Tibial nerve (tissue), 4 donors: ENCODE data around the gene ANO1. TPM values are rescaled to one million over a fixed set of nuclear protein-coding genes. Genes with fewer than 3 reads are reported as not detected.

Experiments
- DNase-seq, 2 donors: peaks; one replicate each; pipeline ENCODE4 v3.0.0-alpha.2; 2019; ENCODE audit warnings: low spot score in 2 of 2
- H3K27ac ChIP-seq, 4 donors: fragments of 200-600 bp; sonication (generic) in 3 of 4; one replicate each; pipeline ENCODE4 v1.5.1; 2017 to 2019; ENCODE audit warnings: mild to moderate bottlenecking in 1 of 4
- H3K27me3 ChIP-seq, 2 donors: fragments of 200-600 bp; sonication (generic) in 1 of 2; one replicate each; pipeline versions ENCODE4 v1.5.1 to v1.6.0; 2017 to 2019
- H3K36me3 ChIP-seq, 3 donors: fragments of 200-600 bp; sonication (generic); one replicate each; pipeline ENCODE4 v1.5.1; 2018 to 2019
- H3K4me1 ChIP-seq, 4 donors: fragments of 200-600 bp; sonication (generic) in 3 of 4; one replicate each; pipeline ENCODE4 v1.5.1; 2017 to 2019
- H3K4me3 ChIP-seq, 4 donors: fragments of 200-600 bp; sonication (generic) in 3 of 4; one replicate each; pipeline ENCODE4 v1.5.1; 2017 to 2019; ENCODE audit warnings: mild to moderate bottlenecking in 1 of 4, moderate library complexity in 1 of 4
- H3K9me3 ChIP-seq, 4 donors: fragments of 200-600 bp; sonication (generic) in 3 of 4; one replicate each; pipeline ENCODE4 v1.5.1; 2017 to 2019
- CTCF ChIP-seq, 5 experiments: fragments of 200-600 bp in 3 of 5; fragments of 450-650 bp in 2 of 5; sonication (generic) in 3 of 5; IDR thresholded peaks; one replicate each; pipeline ENCODE4 v1.5.1; 2016 to 2019; ENCODE audit warnings: antibody characterized with exemption in 5 of 5, mild to moderate bottlenecking in 3 of 5, moderate library complexity in 2 of 5
- EP300 ChIP-seq, 2 donors: sonication (generic); formaldehyde crosslinking; IDR thresholded peaks; one replicate each; pipeline ENCODE4 v1.6.1; 2017; ENCODE audit warnings: antibody characterized with exemption in 2 of 2, mild to moderate bottlenecking in 1 of 2
- POLR2A ChIP-seq, 2 donors: fragments of 450-650 bp; IDR thresholded peaks; one replicate each; pipeline ENCODE4 v1.6.1; 2017; ENCODE audit warnings: antibody characterized with exemption in 2 of 2, mild to moderate bottlenecking in 2 of 2, moderate library complexity in 2 of 2
- WGBS, 2 donors: methylation state at CpG; one replicate each; pipeline ENCODE4 v1.1.5; 2018; 5-methylcytosine and 5-hydroxymethylcytosine counted together
- total RNA-seq, 4 donors: library from RNA; depleted of rRNA; stranded (reverse); fragments of >200 nt; gene quantifications; one replicate each; pipeline ENCODE4 v1.1.0, GENCODE V29; 2016

Gene ANO1
- total RNA-seq, 4 donors from 2014 or later = 1.7 to 6.3 (median 4.1) TPM

DNA sequence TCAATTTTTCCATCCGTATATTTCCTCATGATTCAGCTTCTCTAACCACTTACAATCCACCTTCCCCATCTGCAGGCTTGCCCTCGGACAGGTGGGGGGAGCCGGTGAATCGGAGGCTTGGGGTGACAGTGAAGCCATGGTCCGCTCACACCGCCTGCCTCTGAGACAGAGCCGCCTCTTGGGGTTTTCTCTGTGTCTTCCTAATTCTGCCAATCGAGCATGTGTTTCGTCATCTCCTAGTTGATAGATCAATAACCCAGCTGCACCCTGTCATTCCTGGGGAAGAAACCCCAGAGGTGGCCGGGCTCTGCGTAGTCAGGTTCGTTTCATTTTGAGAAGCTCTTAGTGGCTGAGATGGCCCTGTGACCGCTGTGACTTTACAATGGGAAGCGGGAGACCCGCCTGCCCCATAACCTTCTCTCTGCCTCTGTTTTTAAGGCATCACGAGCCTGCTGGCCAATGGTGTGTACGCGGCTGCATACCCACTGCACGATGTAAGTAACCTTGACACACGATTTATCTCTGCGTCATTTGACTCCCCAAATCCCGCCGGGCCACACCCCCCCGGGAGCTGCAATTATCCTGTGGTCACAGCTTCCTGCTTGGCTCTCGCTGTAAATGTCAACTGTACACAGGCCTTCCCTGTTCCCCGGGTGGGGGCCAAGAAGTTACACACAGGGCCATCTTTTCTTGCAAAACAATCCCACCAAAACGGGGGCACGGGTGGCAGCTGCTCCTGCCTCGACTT lies 33.3 kb downstream of the ANO1 start:
- TF ChIP-seq CTCF (IDR thresholded peaks at IDR 0.05) = no peak
- peak in 1 of 2 donors; percentile 30 for TF ChIP-seq EP300 (IDR thresholded peaks at IDR 0.05)
- TF ChIP-seq POLR2A (IDR thresholded peaks at IDR 0.05) = no peak
- peak overlapping the region in 2 of 4 donors; percentile 63 to 64 for H3K27ac ChIP-seq
- H3K4me3 ChIP-seq = no peak overlapping the region
- H3K27me3 ChIP-seq = no peaks in the 10 kb centered on the region
- no peaks in the 10 kb centered on the region for H3K36me3 ChIP-seq
- WGBS, 2 donors = 46 to 51% methylated on average over 28 to 29 of the region's 29 CpGs
- peaks cover 0 to 20% (median 0%) of the 10 kb centered on the region in 4 donors for H3K4me1 ChIP-seq
- no peak for DNase-seq
- no peaks in the 10 kb centered on the region for H3K9me3 ChIP-seq

DNA sequence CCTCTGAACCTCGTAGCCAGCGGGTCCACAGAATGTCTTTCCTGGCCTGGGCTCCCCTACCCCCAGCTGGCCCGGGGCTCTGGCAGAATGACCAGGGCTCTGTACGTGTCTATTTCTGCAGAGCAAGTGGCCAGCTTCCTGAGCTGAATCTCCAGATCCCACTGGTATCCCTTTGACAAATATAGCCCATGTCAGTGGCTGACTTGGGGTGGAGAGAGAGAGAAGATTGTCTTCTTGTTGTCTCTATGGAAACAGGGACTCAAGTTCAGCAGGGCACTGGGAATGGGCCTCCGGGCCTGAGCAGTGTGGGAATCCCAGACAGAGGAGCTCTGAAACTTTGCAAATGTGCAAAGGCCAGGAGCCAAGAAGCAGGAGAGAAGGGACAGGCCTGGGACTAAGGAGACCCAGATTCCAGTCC lies 33.9 kb downstream of the ANO1 start:
- 23 to 34% methylated on average over 4 to 5 of the region's 5 CpGs for WGBS, 2 donors
- H3K9me3 ChIP-seq = no peaks in the 10 kb centered on the region
- TF ChIP-seq EP300 (IDR thresholded peaks at IDR 0.05) (no peak), POLR2A (IDR thresholded peaks at IDR 0.05) (no peak), CTCF (IDR thresholded peaks at IDR 0.05) (no peak)
- H3K27me3 ChIP-seq = no peaks in the 10 kb centered on the region
- H3K4me1 ChIP-seq = peaks cover 0 to 20% (median 0%) of the 10 kb centered on the region in 4 donors
- H3K27ac ChIP-seq = peak overlapping the region in 1 of 4 donors; percentile 17
- no peak for DNase-seq
- no peaks in the 10 kb centered on the region for H3K36me3 ChIP-seq
- no peak overlapping the region for H3K4me3 ChIP-seq

DNA sequence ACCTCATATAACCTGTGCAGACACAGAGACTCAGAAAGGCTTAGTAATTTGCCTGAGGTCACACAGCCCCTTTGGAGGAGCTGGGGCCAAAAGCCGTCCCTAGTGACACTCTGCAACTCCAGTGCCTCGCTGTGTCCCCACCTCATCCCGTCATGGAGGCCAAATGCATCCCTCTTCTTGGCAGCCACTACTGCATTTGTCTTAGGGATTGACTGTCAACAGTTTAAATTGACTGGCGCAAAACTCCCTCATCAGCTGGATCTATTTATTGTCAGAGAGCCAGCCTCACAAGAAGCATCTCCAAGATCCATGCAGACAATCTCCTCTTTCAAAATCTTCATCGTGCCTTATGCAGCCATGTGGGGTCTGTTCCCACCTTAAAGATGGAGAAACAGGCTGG lies 35.7 kb downstream of the ANO1 start:
- TF ChIP-seq POLR2A (IDR thresholded peaks at IDR 0.05) = no peak
- TF ChIP-seq CTCF (IDR thresholded peaks at IDR 0.05) = no peak
- no peak for TF ChIP-seq EP300 (IDR thresholded peaks at IDR 0.05)
- H3K4me1 ChIP-seq = peaks cover 0 to 11% (median 0%) of the 10 kb centered on the region in 4 donors
- WGBS, 2 donors = 58 to 68% methylated on average over 5 of the region's 5 CpGs
- H3K4me3 ChIP-seq = no peak overlapping the region
- no peak overlapping the region for H3K27ac ChIP-seq
- H3K27me3 ChIP-seq = no peaks in the 10 kb centered on the region
- no peaks in the 10 kb centered on the region for H3K36me3 ChIP-seq
- no peak for DNase-seq
- no peaks in the 10 kb centered on the region for H3K9me3 ChIP-seq

GRCh38 chr11:70115778-70116177 lies 37.7 kb downstream of the ANO1 start:
- WGBS, 2 donors = 91 to 93% methylated on average over 8 of the region's 8 CpGs

More at GRCh38 chr11:70115778-70116177, 37.7 kb downstream of the ANO1 start:
- Histone ChIP-seq H3K4me1 (peaks cover 0 to 10% (median 0%) of the 10 kb centered on the region in 4 donors), H3K4me3 (no peak overlapping the region), H3K27me3 (no peaks in the 10 kb centered on the region), H3K27ac (no peak overlapping the region), H3K36me3 (no peaks in the 10 kb centered on the region), H3K9me3 (no peaks in the 10 kb centered on the region)
- DNase-seq = no peak
- no peak for TF ChIP-seq CTCF (IDR thresholded peaks at IDR 0.05)
- TF ChIP-seq POLR2A (IDR thresholded peaks at IDR 0.05) = no peak
- no peak for TF ChIP-seq EP300 (IDR thresholded peaks at IDR 0.05)
